ENCODE measurements around the gene GDI1.
A peak's percentile ranks its signal among the peaks of the same experiment; 100 is the strongest.

GDI1 gene

DNA sequence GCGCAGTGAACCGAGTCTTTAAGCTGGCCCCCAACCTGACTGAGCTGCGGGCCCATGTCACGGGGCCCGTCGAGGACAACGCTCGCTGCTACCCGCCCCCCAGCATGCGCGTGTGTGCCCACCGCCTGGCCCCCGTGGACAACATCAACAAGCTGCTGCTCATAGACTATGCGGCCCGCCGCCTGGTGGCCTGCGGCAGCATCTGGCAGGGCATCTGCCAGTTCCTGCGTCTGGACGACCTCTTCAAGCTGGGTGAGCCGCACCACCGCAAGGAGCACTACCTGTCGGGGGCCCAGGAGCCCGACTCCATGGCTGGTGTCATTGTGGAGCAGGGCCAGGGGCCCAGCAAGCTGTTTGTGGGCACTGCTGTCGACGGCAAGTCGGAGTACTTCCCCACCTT lies 23.4 kb downstream of the GDI1 start:
- Mint-ChIP-seq H3K27ac (no peak overlapping the region), H3K36me3 (peaks cover 1% of the 10 kb centered on the region), H3K4me3 (peak overlapping the region; percentile 47), H3K9me3 (no peaks in the 10 kb centered on the region), H3K4me1 (peaks cover 5% of the 10 kb centered on the region), H3K27me3 (no peaks in the 10 kb centered on the region)

DNA sequence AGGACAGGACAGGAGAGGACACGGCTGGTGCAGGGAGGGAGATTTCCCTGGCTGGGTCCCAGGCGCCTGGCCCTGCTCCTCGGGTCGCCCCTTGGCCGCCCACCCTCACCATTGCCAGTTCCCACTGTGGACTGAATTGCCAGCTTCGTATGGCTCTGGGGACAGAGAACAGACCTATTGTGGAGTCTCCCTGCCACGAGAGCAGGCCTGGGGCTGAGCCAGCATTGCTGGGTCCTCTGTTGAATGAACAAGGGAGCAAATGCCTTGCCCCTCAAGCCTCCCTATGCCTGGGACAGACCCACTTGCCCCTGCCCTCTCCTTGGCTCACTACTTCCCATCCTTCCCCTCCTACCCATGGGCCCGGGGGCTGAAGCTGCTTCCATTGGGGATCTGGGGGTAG lies 25.4 kb downstream of the GDI1 start:
- peaks cover 1% of the 10 kb centered on the region for H3K36me3 Mint-ChIP-seq
- H3K27me3 Mint-ChIP-seq = no peaks in the 10 kb centered on the region
- H3K27ac Mint-ChIP-seq = no peak overlapping the region
- H3K9me3 Mint-ChIP-seq = no peaks in the 10 kb centered on the region
- H3K4me3 Mint-ChIP-seq = no peak overlapping the region
- H3K4me1 Mint-ChIP-seq = peaks cover 1% of the 10 kb centered on the region

DNA sequence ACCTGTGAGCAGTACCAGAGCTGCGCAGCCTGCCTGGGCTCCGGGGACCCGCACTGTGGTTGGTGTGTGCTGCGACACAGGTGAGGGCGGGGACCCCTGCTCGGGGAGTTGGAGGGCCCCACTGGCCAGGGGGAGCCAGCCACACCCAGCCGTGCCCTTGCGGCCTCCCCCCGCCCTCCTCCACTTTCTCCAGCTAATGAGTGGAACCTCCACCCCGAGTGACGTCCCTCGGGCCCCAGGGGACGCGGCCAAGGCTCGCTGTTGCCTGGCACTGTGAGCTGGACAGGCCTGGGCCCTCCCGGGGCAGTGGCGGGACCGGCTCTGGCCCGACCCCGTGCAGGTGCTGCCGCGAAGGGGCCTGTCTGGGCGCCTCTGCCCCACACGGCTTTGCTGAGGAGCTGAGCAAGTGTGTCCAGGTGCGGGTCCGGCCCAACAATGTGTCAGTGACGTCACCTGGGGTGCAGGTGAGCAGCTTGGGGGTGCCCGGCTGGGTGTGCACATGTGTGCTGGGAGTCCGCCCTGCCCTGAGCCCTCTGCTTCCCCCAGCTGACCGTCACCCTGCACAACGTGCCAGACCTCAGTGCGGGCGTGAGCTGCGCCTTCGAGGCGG lies 26.8 kb downstream of the GDI1 start:
- no peaks in the 10 kb centered on the region for H3K27me3 Mint-ChIP-seq
- peaks cover 1% of the 10 kb centered on the region for H3K36me3 Mint-ChIP-seq
- H3K27ac Mint-ChIP-seq = no peak overlapping the region
- H3K4me1 Mint-ChIP-seq = no peaks in the 10 kb centered on the region
- H3K9me3 Mint-ChIP-seq = no peaks in the 10 kb centered on the region
- H3K4me3 Mint-ChIP-seq = no peak overlapping the region

DNA sequence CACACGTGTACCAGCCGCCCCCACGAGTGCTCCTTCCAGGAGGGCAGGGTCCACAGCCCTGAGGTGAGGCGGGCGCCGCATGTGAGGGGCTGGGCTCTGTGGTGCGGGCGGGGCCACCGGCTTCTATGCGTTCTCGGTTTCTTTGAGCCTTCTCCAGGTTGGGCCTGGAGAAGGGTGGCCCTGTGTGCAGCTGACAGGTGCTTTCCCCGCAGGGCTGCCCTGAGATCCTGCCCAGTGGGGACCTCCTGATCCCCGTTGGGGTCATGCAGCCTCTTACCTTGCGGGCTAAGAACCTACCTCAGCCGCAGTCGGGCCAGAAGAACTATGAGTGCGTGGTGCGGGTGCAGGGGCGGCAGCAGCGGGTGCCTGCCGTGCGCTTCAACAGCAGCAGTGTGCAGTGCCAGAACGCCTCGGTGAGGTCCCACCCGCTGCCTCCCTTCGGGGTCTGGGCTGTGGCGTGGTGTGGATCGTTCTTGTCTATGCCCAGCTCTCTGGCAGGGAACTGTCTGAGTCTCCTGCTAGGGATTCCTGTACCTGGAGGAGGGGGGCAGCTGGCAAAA lies 27.9 kb downstream of the GDI1 start:
- Mint-ChIP-seq H3K4me3 (no peak overlapping the region), H3K9me3 (no peaks in the 10 kb centered on the region), H3K27ac (no peak overlapping the region), H3K36me3 (peaks cover 1% of the 10 kb centered on the region), H3K4me1 (no peaks in the 10 kb centered on the region), H3K27me3 (no peaks in the 10 kb centered on the region)

DNA sequence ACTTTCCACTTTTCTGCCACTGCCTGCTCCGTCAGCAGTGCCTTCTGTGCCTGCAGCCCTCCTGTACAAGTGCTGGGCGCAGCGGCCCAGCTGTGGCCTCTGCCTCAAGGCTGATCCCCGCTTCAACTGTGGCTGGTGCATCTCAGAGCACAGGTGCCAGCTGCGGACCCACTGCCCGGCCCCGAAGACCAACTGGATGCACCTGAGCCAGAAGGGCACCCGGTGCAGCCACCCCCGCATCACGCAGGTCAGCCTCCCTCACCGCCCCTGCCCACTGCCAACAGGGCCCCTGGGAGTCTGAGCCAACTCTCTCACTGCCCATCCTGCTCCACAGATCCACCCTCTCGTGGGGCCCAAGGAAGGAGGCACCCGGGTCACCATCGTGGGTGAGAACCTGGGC lies 28.6 kb downstream of the GDI1 start:
- H3K4me1 Mint-ChIP-seq = no peaks in the 10 kb centered on the region
- H3K9me3 Mint-ChIP-seq = no peaks in the 10 kb centered on the region
- no peak overlapping the region for H3K27ac Mint-ChIP-seq
- no peaks in the 10 kb centered on the region for H3K27me3 Mint-ChIP-seq
- H3K4me3 Mint-ChIP-seq = no peak overlapping the region
- peaks cover 1% of the 10 kb centered on the region for H3K36me3 Mint-ChIP-seq

DNA sequence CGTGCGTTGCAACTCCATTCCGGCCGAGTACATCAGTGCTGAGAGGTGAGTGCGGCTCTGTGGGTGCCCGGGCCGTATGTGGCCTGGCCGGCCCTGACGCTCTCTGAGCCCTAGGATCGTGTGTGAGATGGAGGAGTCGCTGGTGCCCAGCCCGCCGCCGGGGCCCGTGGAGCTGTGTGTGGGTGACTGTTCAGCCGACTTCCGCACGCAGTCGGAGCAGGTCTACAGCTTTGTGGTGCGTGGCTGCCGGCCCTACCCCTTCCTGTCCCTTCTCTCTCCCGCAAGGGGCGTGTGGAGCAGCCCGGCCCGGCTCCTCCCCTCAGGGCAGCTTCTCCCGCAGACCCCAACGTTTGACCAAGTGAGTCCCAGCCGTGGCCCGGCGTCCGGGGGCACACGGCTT lies 29.1 kb downstream of the GDI1 start:
- no peak overlapping the region for H3K27ac Mint-ChIP-seq
- H3K36me3 Mint-ChIP-seq = peaks cover under 1% of the 10 kb centered on the region
- H3K4me3 Mint-ChIP-seq = no peak overlapping the region
- no peaks in the 10 kb centered on the region for H3K27me3 Mint-ChIP-seq
- H3K4me1 Mint-ChIP-seq = no peaks in the 10 kb centered on the region
- no peaks in the 10 kb centered on the region for H3K9me3 Mint-ChIP-seq

DNA sequence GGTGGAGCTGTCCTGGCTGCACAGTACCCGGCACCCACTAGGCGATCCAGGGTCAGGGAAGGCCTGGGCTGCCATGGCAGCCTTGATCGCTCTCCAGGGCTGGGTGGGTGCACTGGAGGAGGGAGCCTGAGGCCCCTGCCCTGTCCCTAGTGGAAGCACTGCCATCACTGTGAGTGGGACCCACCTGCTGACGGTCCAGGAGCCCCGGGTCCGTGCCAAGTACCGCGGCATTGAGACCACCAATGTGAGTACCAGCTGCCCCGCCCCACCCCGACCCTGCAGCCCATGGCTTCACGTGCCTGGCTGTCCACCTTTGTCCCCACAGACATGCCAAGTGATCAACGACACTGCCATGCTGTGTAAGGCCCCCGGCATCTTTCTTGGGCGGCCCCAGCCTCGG lies 30.0 kb downstream of the GDI1 start:
- Mint-ChIP-seq H3K36me3 (no peaks in the 10 kb centered on the region), H3K27ac (no peak overlapping the region), H3K4me1 (no peaks in the 10 kb centered on the region), H3K27me3 (no peaks in the 10 kb centered on the region), H3K4me3 (no peak overlapping the region), H3K9me3 (no peaks in the 10 kb centered on the region)

DNA sequence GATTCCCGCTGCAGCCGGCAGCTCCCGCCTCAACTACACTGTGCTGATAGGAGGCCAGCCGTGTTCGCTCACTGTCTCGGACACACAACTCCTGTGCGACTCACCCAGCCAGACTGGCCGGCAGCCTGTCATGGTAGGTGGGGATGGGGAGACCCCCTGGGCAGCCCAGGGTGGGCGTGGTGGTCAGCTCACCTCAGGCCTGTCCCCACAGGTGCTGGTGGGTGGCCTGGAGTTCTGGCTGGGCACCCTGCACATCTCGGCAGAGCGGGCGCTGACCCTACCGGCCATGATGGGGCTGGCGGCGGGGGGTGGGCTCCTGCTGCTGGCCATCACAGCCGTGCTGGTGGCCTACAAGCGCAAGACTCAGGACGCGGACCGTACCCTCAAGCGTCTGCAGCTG lies 30.6 kb downstream of the GDI1 start:
- Mint-ChIP-seq H3K4me3 (no peak overlapping the region), H3K27me3 (no peaks in the 10 kb centered on the region), H3K4me1 (no peaks in the 10 kb centered on the region), H3K27ac (no peak overlapping the region), H3K36me3 (no peaks in the 10 kb centered on the region), H3K9me3 (no peaks in the 10 kb centered on the region)

DNA sequence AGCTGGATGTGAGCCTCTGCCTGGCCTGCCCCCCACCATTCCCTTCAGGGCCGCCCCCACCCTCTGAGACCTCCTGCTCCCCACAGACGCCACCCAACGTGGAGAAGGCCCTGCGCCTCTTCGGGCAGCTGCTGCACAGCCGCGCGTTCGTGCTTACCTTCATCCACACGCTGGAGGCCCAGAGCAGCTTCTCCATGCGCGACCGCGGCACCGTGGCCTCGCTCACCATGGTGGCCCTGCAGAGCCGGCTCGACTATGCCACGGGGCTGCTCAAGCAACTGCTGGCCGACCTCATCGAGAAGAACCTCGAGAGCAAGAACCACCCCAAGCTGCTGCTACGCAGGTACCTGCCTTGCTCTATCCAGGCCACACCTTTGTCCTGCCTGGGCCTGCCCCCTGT lies 31.3 kb downstream of the GDI1 start:
- Mint-ChIP-seq H3K27ac (no peak overlapping the region), H3K4me1 (no peaks in the 10 kb centered on the region), H3K36me3 (no peaks in the 10 kb centered on the region), H3K27me3 (no peaks in the 10 kb centered on the region), H3K9me3 (no peaks in the 10 kb centered on the region), H3K4me3 (no peak overlapping the region)

DNA sequence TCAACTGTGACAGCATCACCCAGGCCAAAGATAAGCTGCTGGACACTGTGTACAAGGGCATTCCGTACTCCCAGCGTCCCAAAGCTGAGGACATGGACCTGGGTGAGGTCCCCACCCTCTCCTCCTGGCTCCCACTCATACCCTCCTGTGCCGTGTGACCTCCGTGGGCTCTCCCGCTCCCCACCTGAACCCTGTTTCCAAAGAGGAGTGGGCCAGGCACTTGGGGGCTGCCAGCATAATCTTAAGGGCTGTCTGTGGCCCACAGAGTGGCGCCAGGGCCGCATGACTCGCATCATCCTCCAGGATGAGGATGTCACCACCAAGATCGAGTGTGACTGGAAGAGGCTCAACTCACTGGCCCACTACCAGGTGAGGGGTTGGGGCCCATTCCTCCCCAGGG lies 32.2 kb downstream of the GDI1 start:
- Mint-ChIP-seq H3K27ac (no peak overlapping the region), H3K27me3 (no peaks in the 10 kb centered on the region), H3K4me3 (no peak overlapping the region), H3K9me3 (no peaks in the 10 kb centered on the region), H3K36me3 (no peaks in the 10 kb centered on the region), H3K4me1 (no peaks in the 10 kb centered on the region)

DNA sequence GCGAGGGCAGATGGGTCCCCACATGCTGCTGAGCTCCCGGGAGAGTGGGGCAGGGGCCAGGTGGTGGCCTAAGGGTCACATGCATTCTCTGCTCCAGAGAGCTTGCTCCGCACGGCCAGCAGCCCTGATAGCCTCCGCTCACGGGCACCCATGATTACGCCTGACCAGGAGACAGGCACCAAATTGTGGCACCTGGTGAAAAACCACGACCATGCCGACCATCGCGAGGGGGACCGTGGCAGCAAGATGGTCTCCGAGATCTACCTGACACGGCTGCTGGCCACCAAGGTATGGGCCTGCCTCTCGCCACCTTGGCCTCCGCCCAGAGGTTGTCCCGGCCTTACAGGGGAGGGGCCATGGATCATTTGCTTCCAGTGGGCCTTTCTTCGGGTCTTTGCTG lies 32.9 kb downstream of the GDI1 start:
- Mint-ChIP-seq H3K36me3 (no peaks in the 10 kb centered on the region), H3K4me1 (no peaks in the 10 kb centered on the region), H3K27me3 (no peaks in the 10 kb centered on the region), H3K4me3 (no peak overlapping the region), H3K27ac (no peak overlapping the region), H3K9me3 (no peaks in the 10 kb centered on the region)

DNA sequence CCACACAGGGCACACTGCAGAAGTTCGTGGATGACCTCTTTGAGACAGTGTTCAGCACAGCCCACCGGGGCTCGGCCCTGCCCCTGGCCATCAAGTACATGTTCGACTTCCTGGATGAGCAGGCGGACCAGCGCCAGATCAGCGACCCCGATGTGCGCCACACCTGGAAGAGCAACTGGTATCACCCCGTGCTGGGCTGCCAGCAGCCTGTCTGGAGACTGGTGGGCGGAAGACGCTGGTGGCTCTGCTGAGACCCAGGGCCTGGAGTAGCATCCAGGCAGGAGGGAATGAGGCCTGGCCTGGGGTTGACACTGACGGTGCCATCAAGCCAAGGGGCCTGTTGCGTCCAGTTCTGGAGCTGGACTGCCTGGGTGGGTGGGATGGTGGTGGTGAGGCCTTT lies 33.5 kb downstream of the GDI1 start:
- Mint-ChIP-seq H3K27ac (no peak overlapping the region), H3K4me3 (no peak overlapping the region), H3K27me3 (no peaks in the 10 kb centered on the region), H3K9me3 (no peaks in the 10 kb centered on the region), H3K36me3 (no peaks in the 10 kb centered on the region), H3K4me1 (peaks cover 2% of the 10 kb centered on the region)

DNA sequence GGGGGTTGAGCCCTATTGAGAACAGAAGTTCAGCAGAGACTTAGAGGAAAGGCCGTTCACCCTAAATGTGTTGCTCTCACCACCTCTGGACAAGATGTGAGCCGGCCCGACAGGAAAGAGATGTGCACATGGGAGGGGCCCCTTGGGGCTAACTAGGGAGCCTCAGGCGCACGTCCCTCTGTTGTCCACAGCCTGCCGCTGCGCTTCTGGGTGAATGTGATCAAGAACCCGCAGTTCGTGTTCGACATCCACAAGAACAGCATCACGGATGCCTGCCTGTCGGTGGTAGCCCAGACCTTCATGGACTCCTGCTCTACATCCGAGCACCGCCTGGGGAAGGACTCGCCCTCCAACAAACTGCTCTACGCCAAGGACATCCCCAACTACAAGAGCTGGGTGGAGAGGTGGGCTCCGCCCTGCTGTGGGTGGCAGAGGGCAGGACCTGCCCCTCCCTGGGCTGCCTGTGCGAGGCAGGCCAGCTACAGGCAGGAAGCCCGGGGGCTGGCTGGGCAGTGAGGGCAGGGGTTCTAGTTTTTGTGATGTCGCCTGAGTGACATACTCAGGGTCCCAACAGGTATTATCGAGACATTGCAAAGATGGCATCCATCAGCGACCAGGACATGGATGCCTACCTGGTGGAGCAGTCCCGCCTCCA lies 34.1 kb downstream of the GDI1 start:
- Mint-ChIP-seq H3K4me3 (no peak overlapping the region), H3K9me3 (no peaks in the 10 kb centered on the region), H3K27me3 (no peaks in the 10 kb centered on the region), H3K36me3 (no peaks in the 10 kb centered on the region), H3K4me1 (peaks cover 4% of the 10 kb centered on the region), H3K27ac (no peak overlapping the region)

DNA sequence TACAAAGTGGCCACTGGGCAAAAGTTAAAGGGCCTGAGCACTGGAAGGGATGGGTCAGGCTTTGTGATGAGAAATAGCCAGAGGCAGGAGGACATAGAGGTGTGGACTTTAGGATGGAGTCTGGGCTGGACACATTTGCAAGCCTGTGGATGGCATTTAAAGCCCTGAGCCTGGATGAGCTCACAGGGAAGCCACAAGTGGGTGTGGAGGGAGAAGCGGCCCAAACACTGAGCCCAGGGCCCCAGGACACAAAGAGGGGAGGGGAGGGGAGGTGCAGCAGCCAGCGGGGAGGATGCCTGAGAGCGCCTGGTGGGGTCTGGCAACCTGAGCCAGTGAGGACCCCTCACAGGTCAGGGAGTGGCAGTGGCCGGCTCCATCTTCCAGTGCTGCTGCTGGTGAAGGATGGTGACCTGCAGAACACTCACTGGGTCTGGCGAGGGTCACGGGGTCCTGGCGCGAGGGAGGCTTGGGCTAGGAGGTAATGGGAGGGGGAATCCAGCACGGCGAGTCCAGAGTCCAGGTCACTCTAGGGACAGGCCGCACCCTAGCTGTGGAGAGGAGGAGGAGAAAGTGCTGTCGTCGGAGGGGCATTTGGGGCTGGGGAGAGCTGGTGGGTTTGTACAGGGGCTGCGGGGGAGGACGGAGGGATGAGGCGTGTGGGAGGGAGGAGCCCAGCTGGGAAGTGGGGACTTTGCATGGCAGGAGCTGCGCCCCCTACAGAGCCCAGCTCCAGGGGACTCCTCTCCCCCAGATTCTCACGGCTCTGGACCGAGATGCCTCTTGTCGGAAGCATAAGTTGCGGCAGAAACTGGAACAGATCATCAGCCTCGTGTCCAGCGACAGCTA lies 35.1 kb downstream of the GDI1 start:
- Mint-ChIP-seq H3K27me3 (no peaks in the 10 kb centered on the region), H3K27ac (no peak overlapping the region), H3K36me3 (no peaks in the 10 kb centered on the region), H3K9me3 (no peaks in the 10 kb centered on the region), H3K4me3 (no peak overlapping the region), H3K4me1 (peaks cover 13% of the 10 kb centered on the region)

DNA sequence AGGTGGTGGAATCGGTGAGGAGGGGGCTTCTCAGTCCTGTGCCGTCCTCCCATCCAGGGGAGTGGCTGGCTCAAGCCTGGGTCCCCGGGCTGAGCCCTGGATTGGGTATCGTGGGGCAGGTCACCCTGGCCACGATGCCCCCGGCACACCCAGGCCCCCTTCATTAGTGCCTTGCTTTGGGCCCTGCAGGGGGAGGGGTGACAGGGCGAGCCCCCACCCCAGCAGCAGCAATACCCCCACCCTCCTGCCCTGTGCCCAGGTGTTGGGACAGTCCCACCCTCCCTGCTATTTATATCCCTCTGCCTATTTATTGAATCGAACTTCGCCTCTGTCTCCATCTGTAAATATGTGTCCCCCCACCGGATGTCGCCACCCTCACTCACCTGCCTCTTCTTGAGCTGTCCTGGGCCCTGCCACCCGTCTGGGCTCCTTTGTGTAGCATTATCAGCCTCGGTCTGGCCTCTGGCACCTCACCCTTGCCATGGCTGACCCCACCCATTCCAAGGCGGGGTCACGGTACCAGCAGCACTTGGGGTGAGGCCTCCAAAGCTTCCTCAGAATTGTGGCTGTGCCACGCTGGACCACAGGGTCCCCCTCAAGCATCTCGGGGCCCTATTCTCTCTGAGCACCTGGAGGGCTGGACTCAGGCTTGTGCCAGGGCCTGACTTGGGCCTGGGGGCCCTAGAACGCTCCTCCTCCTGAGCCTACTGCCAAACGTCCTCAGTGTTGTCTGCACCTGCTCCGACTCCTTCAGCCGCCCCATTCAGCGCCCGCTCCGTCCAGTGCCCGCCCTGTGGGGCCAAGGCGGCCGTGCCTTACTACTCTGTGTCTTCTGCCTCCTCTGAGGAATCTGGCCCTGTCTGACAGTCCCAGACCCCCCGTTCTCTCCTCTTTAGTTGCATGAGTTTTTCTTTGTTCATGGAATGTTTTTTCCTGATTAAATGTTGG lies 36.0 kb downstream of the GDI1 start:
- Mint-ChIP-seq H3K27me3 (no peaks in the 10 kb centered on the region), H3K27ac (no peak overlapping the region)

More for the DNA sequence above, 36.0 kb downstream of the GDI1 start:
- H3K36me3 Mint-ChIP-seq = no peaks in the 10 kb centered on the region
- no peaks in the 10 kb centered on the region for H3K9me3 Mint-ChIP-seq
- H3K4me3 Mint-ChIP-seq = no peak overlapping the region
- peaks cover 21% of the 10 kb centered on the region for H3K4me1 Mint-ChIP-seq

Data from activated naive CD4-positive, alpha-beta T cell treated with anti-CD3 and anti-CD28 coated beads, Interleukin-2, amount 50 U/mL, for 24 hours (primary cell).